BLaER1 (cell line): ENCODE data around the gene CATSPER1.

Experiments used
- H3K27ac ChIP-seq: shearing (Covaris generic); formaldehyde crosslinking; 2 replicates; pipeline ENCODE4 v1.8.1; 2022
- H3K27me3 ChIP-seq: shearing (Covaris generic); formaldehyde crosslinking; 2 replicates; pipeline ENCODE4 v1.8.1; 2022
- H3K36me3 ChIP-seq: shearing (Covaris generic); formaldehyde crosslinking; 2 replicates; pipeline ENCODE4 v1.8.1; 2022
- H3K4me1 ChIP-seq: shearing (Covaris generic); formaldehyde crosslinking; 2 replicates; pipeline ENCODE4 v1.8.1; 2022
- H3K4me2 ChIP-seq: shearing (Covaris generic); formaldehyde crosslinking; 2 replicates; pipeline ENCODE4 v1.8.1; 2022
- H3K4me3 ChIP-seq: shearing (Covaris generic); formaldehyde crosslinking; 2 replicates; pipeline ENCODE4 v1.8.1; 2022
- H3K9ac ChIP-seq: shearing (Covaris generic); formaldehyde crosslinking; 2 replicates; pipeline ENCODE4 v1.8.1; 2022
- H3K9me3 ChIP-seq: shearing (Covaris generic); formaldehyde crosslinking; 2 replicates; pipeline ENCODE4 v1.8.1; 2022
- H4K20me1 ChIP-seq: shearing (Covaris generic); formaldehyde crosslinking; 2 replicates; pipeline ENCODE4 v1.8.1; 2022
- Cebpa-rat ChIP-seq: shearing (Covaris generic); IDR thresholded peaks from 2 replicates; pipeline ENCODE4 v1.8.1; 2022

The CATSPER1 gene

DNA sequence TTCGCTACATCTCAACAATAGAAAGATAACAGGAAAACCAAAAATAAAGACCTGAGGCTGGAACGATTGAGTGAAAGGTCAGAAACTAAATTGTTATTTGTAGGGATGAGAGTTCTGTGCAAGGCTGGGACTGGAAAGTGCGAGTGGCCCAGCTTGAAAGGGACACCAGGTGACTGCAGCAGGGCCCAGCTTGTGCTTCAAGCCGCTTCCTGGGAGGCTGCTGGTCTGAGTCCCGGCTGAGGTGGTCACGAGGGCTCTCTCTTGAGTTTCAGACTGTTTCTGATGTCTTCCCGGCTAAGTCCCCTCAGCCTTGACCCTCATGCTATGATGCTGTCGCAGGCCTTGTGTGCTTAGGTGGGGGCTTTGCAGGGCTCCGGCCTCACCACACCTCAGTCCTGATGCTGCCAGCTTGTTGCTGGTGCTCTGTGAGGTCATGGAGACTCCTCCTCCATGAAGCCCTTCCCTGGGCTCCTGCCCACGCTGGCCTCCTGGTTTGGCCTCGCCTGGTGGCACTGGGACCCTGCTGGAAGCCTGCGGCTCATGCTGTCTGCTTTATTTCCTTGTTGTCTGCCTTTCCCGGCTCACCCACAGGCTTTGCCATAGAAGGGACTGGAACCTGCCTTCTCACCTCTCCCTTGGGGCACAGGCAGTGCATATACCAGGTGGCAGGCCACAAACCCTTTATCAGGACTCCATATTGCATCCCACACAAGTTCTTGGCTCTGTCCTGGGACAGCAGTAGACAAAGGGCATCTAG is 20.0 kb downstream of the CATSPER1 start:
- Histone ChIP-seq H3K4me2 (peak overlapping the region; percentile 61; the same call in 1 of the 2 replicates), H3K9me3 (no peaks in the 10 kb centered on the region), H3K4me3 (no peak overlapping the region), H3K36me3 (peaks cover 33% of the 10 kb centered on the region), H4K20me1 (peaks cover 11% of the 10 kb centered on the region), H3K27ac (peak overlapping the region; percentile 46; the same call in 1 of the 2 replicates), H3K27me3 (peaks cover 7% of the 10 kb centered on the region), H3K4me1 (peaks cover 45% of the 10 kb centered on the region), H3K9ac (0 out of 2 replicates have a peak overlapping the region, but pooled peaks have one; percentile 36)
- TF ChIP-seq Cebpa-rat, result no peak

DNA sequence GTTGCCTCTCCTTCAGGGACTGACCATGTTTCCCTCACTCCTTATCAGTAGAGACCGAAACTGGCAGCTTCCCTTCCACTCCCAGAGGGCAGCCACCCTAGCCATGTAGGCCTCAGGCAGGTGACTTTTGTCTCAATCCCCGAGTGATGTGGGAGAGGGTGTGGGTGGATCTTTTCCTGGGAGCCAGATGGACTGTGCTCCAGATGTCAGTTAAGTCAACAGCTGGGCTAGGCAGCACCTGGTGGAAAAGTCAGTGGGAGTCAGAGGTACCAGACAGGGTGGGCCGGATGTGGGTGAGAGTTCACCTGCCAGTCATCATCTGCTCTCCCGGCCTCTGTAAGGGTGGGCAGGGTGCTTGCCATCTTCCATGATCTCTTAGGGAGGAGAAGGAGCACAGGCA is 22.1 kb downstream of the CATSPER1 start:
- no peaks in the 10 kb centered on the region for H3K9me3 ChIP-seq
- H3K4me1 ChIP-seq, result peaks cover 59% of the 10 kb centered on the region
- no peak overlapping the region for H3K4me3 ChIP-seq
- no peak overlapping the region for H3K9ac ChIP-seq
- H3K4me2 ChIP-seq, result no peak overlapping the region
- no peak overlapping the region for H3K27ac ChIP-seq
- TF ChIP-seq Cebpa-rat, result no peak
- H3K36me3 ChIP-seq, result peaks cover 46% of the 10 kb centered on the region
- peaks cover 24% of the 10 kb centered on the region for H4K20me1 ChIP-seq
- no peaks in the 10 kb centered on the region for H3K27me3 ChIP-seq

DNA sequence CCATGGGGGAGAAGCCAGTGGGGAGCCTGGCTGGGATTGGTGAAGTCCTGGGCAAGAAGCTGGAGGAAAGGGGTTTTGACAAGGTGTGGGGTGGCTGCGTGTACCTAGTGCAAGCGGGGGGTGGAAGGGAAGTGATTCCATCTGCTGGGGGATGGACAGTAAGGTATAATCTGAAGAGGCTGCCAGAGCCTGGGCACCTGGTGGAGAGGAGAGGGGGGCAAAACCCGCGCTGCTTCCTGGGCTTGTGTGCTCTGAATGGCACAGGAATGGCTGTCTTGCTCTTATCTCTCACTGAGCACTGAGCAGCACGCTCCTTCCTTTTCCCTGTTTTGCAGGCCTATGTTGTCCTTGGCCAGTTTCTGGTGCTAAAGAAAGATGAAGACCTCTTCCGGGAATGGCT is 23.0 kb downstream of the CATSPER1 start:
- peak overlapping the region; percentile 78 for H3K4me3 ChIP-seq
- TF ChIP-seq Cebpa-rat, result no peak
- peaks cover 33% of the 10 kb centered on the region for H4K20me1 ChIP-seq
- peak overlapping the region; percentile 84 for H3K9ac ChIP-seq
- no peaks in the 10 kb centered on the region for H3K27me3 ChIP-seq
- peaks cover 50% of the 10 kb centered on the region for H3K4me1 ChIP-seq
- peak overlapping the region; percentile 86 for H3K4me2 ChIP-seq
- no peaks in the 10 kb centered on the region for H3K9me3 ChIP-seq
- peak overlapping the region; percentile 91 for H3K27ac ChIP-seq
- peaks cover 55% of the 10 kb centered on the region for H3K36me3 ChIP-seq

DNA sequence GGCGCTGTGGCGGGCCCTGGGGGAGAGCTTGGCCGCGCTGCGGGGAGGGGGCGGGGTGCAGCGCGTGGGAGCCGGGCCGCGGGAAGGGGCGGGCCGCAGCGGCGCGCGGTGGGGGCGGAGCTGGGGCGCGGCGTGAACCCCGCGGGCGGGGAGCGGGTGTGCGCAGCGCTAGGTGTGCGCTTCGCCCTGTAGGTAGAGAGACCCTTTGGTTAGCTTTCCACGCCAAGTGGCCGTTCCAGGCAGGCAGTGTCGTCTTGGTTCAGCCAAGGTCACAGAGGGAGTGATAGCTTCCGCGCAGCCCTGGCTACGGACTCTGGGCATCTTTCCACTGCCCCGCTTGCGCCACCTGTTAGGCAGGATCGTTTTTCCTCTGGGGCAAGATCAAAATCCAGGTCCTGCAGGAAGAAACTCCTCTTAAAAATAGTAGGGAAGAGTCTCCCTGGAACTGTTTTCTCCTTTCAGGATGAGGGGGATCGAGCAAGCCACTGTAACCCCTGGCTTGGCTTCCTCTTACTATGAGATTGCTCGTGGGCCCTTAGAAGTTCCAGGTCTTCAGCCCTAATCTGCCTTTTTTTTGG is 23.5 kb downstream of the CATSPER1 start:
- Histone ChIP-seq H3K4me2 (peak overlapping the region; percentile 86), H3K27ac (peak overlapping the region; percentile 91), H3K36me3 (peaks cover 61% of the 10 kb centered on the region), H3K4me3 (peak overlapping the region; percentile 78), H4K20me1 (peaks cover 33% of the 10 kb centered on the region), H3K9ac (peak overlapping the region; percentile 84), H3K9me3 (no peaks in the 10 kb centered on the region), H3K4me1 (peaks cover 44% of the 10 kb centered on the region), H3K27me3 (no peaks in the 10 kb centered on the region)
- TF ChIP-seq Cebpa-rat, result no peak

DNA sequence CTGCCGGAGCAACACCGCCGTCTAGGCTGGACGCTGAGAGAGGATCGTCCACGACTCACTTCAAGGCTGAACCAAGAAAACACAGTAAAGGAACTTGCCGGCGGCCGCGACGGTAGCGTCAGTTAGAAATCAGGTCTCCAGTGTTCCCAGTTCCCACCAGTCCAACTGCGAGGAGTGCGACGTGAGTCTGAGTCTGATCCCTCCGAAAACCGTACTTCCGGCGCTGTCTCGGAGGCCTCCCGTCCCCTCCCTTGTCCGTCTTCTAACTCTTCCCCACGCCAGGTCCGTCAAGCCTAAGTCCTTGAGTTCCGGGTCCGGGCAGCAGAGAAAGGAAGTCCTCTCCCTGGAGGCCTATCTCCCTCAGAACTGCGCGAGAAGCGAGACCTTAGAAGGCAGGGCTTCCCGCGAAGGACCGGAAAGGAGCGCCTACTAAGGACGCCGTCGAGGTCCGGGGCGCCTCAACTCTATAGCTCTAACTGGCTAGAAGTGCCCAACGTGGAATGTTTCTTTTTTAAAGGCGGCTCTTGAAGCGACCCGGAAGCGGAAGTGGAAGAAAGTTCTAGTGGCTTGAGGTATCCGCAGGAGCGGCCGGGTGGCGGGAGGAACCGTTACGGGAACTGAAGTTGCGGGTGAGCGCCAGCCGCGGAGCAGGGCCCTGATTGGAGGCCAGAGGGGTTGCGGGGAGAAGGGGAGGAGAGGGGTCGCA is 24.2 kb downstream of the CATSPER1 start, which contains the start of the genes BANF1 and EIF1AD:
TSS of gene BANF1 (plus strand) at position 562 of the 706 bp plus-strand sequence. CDS start 748 bp downstream, outside the sequence.
TSS of gene EIF1AD (minus strand) at position 216 of the 706 bp plus-strand sequence. CDS start 1,768 bp downstream, outside the sequence.
- Histone ChIP-seq H3K4me2 (peak within 1 kb of the TSS; percentile 86), H3K27ac (peak within 1 kb of the TSS; percentile 91), H3K9me3 (no peaks in the 10 kb centered on the region), H4K20me1 (peaks cover 39% of the 10 kb centered on the region), H3K4me1 (peaks cover 38% of the 10 kb centered on the region), H3K9ac (peak within 1 kb of the TSS; percentile 84), H3K4me3 (peak within 1 kb of the TSS; percentile 78), H3K36me3 (peaks cover 67% of the 10 kb centered on the region), H3K27me3 (no peaks in the 10 kb centered on the region)
- TF ChIP-seq Cebpa-rat, result no peak

DNA sequence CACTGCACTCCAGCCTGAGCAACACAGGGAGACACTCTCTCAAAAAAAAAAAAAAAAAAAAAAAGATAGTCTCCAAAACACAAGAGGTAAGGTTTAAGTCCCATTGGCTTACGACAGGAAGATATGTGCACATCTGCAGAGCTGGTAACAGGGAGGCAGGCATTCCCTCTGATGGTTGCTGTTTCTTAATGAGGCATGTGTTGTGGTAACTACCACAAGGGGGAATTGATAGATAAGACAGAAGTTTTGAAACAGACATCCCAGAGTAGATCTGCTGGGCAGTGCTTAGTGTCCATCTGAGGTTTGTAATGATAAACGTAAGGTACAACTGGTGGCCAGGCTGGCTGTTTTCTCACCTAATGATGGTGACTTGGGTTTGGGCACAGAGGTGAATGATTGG is 29.0 kb downstream of the CATSPER1 start:
- Histone ChIP-seq H3K36me3 (peaks cover 55% of the 10 kb centered on the region), H3K4me2 (no peak overlapping the region), H4K20me1 (peaks cover 33% of the 10 kb centered on the region), H3K9me3 (no peaks in the 10 kb centered on the region), H3K27me3 (no peaks in the 10 kb centered on the region), H3K4me1 (peaks cover 23% of the 10 kb centered on the region), H3K4me3 (no peak overlapping the region), H3K9ac (no peak overlapping the region), H3K27ac (no peak overlapping the region)
- TF ChIP-seq Cebpa-rat, result no peak

DNA sequence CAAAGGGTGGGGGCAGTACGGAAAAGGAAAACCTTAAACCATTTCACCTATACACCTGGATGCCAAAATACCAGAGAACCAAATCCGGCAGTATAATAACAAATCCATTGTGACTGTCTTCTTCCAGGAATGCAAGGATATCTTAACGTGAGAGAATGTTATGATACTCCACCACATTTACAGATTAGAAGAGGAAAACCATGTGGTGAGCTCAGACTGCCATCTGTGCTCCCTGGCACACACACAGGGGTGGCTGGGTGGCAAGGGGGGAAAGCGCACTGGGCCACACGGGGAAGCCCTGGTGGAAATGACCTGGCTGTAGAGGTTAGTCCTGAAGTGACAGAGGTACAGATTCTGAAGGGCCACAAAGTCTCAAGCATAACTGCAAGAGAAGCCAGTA is 34.2 kb downstream of the CATSPER1 start:
- H3K9me3 ChIP-seq, result no peaks in the 10 kb centered on the region
- no peak overlapping the region for H3K4me3 ChIP-seq
- peaks cover 20% of the 10 kb centered on the region for H3K4me1 ChIP-seq
- H3K36me3 ChIP-seq, result peaks cover 36% of the 10 kb centered on the region
- H3K9ac ChIP-seq, result no peak overlapping the region
- no peak overlapping the region for H3K27ac ChIP-seq
- H3K4me2 ChIP-seq, result no peak overlapping the region
- TF ChIP-seq Cebpa-rat, result no peak
- no peaks in the 10 kb centered on the region for H3K27me3 ChIP-seq
- peaks cover 4% of the 10 kb centered on the region; the same call in 1 of the 2 replicates for H4K20me1 ChIP-seq

DNA sequence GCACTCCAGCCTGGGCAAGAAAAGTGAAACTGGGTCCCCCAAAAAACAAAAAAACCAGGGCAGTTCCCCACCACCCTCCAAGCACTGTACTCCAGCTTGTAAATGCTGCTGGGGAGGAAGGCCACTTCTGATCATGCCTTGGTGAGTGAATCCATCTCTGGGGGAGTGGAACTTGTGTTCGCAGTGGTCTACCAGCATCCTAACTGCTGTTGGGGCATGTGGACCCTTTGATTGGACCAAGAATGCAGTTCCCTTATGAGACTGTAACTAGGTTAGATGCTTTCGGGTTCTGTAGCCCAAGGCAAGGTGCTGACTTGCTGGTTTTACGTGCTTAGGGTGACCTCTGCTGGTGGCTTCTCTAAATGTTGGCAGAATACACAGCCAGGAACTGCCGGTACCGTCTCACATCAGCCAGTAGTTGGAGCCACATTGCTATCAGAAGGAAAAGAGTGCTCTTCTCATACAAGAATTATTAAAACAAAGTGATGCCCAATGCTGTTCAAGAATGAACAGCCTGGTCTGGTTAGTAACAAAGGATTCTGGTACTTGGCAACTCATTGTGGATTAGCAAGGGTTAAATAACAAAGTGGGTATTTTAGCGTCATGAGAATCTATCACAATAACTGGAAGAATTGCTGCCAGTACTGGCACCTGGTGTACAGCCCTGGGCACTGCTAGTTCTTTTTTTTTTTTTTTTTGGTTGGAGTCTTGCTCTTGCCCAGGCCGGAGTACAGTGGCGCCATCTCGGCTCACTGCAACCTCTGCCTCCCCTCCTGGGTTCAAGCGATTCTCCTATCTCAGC is 37.3 kb downstream of the CATSPER1 start:
- Histone ChIP-seq H4K20me1 (no peaks in the 10 kb centered on the region), H3K4me1 (peaks cover 20% of the 10 kb centered on the region), H3K27me3 (no peaks in the 10 kb centered on the region), H3K9ac (no peak overlapping the region), H3K4me3 (no peak overlapping the region), H3K4me2 (peak overlapping the region; percentile 34), H3K27ac (no peak overlapping the region), H3K9me3 (no peaks in the 10 kb centered on the region), H3K36me3 (peaks cover 15% of the 10 kb centered on the region; the same call in 1 of the 2 replicates)
- no peak for TF ChIP-seq Cebpa-rat

DNA sequence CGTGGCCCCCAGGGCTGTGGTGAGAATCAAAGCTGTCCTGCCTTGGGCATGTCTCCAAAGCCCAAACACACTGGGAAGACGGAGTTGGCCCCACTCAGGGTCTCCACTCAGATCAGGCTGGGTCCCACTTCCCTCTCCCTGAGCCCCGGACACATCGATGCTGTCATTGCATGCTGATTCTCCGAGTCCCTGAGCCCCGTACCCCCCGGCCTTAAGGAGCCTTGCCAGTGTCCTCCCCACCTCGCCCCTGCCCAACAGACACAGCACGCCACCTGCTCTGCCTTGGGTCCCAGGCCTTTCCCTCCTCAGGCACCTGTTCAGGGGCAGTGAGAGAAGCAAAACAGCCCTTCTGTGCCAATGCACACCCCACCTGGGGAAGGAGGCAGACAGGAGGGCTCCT is 38.9 kb downstream of the CATSPER1 start:
- H4K20me1 ChIP-seq, result no peaks in the 10 kb centered on the region
- no peak for TF ChIP-seq Cebpa-rat

More for the DNA sequence above, 38.9 kb downstream of the CATSPER1 start:
- no peak overlapping the region for H3K4me2 ChIP-seq
- no peaks in the 10 kb centered on the region for H3K9me3 ChIP-seq
- no peak overlapping the region for H3K4me3 ChIP-seq
- peaks cover 22% of the 10 kb centered on the region for H3K36me3 ChIP-seq
- peak overlapping the region; percentile 22; the same call in 1 of the 2 replicates for H3K27ac ChIP-seq
- H3K27me3 ChIP-seq, result no peaks in the 10 kb centered on the region
- peaks cover 15% of the 10 kb centered on the region for H3K4me1 ChIP-seq
- 0 out of 2 replicates have a peak overlapping the region, but pooled peaks have one; percentile 15 for H3K9ac ChIP-seq
